Testis (tissue), 2 donors: ENCODE results near the gene FOXR1.

ENCODE experiments used
- POLR2A ChIP-seq: fragments of 450-650 bp; IDR thresholded peaks from one replicate; pipeline ENCODE4 v1.6.1; 2017; ENCODE audit warnings: antibody characterized with exemption, mild to moderate bottlenecking, moderate library complexity
- TF ChIP-seq, protein P1 (sequence below), 3 experiments: fragments of 450-650 bp in 2 of 3; fragments of 200-600 bp in 1 of 3; sonication (generic) in 1 of 3; IDR thresholded peaks; one replicate each; pipeline ENCODE4 v1.5.1; 2016 to 2019; ENCODE audit warnings: antibody characterized with exemption in 3 of 3, mild to moderate bottlenecking in 2 of 3, moderate library complexity in 1 of 3

DNA sequence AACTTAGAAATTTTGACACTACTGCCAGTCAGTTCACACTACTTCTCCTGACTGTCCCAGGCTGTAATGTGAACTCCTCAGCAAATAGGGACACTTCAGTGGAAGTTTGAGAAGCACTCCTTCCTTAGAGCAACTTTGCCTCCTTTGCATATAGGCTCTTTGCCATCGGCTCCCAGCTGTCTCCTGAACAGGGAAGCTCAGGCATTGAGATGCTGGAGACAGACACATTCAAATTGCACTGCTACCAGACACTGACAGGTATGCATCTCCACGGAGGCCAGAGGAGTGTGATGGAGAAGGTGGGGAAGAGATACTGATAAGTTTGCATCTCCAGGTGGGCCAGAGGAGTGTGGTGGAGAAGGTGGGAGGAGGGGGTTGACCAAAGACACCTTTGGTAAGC is 48.4 kb downstream of the FOXR1 start:
- TF ChIP-seq, protein P1, sequence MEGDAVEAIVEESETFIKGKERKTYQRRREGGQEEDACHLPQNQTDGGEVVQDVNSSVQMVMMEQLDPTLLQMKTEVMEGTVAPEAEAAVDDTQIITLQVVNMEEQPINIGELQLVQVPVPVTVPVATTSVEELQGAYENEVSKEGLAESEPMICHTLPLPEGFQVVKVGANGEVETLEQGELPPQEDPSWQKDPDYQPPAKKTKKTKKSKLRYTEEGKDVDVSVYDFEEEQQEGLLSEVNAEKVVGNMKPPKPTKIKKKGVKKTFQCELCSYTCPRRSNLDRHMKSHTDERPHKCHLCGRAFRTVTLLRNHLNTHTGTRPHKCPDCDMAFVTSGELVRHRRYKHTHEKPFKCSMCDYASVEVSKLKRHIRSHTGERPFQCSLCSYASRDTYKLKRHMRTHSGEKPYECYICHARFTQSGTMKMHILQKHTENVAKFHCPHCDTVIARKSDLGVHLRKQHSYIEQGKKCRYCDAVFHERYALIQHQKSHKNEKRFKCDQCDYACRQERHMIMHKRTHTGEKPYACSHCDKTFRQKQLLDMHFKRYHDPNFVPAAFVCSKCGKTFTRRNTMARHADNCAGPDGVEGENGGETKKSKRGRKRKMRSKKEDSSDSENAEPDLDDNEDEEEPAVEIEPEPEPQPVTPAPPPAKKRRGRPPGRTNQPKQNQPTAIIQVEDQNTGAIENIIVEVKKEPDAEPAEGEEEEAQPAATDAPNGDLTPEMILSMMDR (IDR thresholded peaks at IDR 0.05) = no peak
- no peak for TF ChIP-seq POLR2A
